ENCODE measurements around the gene KRTAP22-2.

Gene KRTAP22-2

GRCh38 chr21:30577766-30578165 is 12.4 kb downstream of the KRTAP22-2 start:
- no peak overlapping the region for H3K27ac ChIP-seq
- no peaks in the 10 kb centered on the region for H3K4me1 ChIP-seq
- H3K4me2 ChIP-seq (ENCODE audit: low read length): no peak overlapping the region
- no peak overlapping the region for H2AFZ ChIP-seq
- no peaks in the 10 kb centered on the region for H3K79me2 ChIP-seq
- no peaks in the 10 kb centered on the region for H3K36me3 ChIP-seq (ENCODE audit: control insufficient read depth, insufficient read depth, low read length)
- TF ChIP-seq CTCF (IDR thresholded peaks at IDR 0.05): no peak
- no peak overlapping the region for H3K9ac ChIP-seq
- H3K9me3 ChIP-seq (ENCODE audit: control insufficient read depth, low read length): no peaks in the 10 kb centered on the region
- H3K4me3 ChIP-seq (ENCODE audit: low read depth, low read length): no peak overlapping the region
- no peaks in the 10 kb centered on the region for H3K27me3 ChIP-seq (ENCODE audit: control insufficient read depth, insufficient read depth, low read length)

GRCh38 chr21:30567617-30568016 is 22.6 kb downstream of the KRTAP22-2 start:
- H2AFZ ChIP-seq: no peak overlapping the region
- H3K4me2 ChIP-seq (ENCODE audit: low read length): no peak overlapping the region
- no peaks in the 10 kb centered on the region for H3K9me3 ChIP-seq (ENCODE audit: control insufficient read depth, low read length)
- TF ChIP-seq CTCF (IDR thresholded peaks at IDR 0.05): no peak
- H3K4me3 ChIP-seq (ENCODE audit: low read depth, low read length): no peak overlapping the region
- H3K36me3 ChIP-seq (ENCODE audit: control insufficient read depth, insufficient read depth, low read length): no peaks in the 10 kb centered on the region
- H3K27me3 ChIP-seq (ENCODE audit: control insufficient read depth, insufficient read depth, low read length): no peaks in the 10 kb centered on the region
- no peaks in the 10 kb centered on the region for H3K4me1 ChIP-seq
- H3K9ac ChIP-seq: no peak overlapping the region
- H3K79me2 ChIP-seq: no peaks in the 10 kb centered on the region
- no peak overlapping the region for H3K27ac ChIP-seq

GRCh38 chr21:30563630-30564029 is 26.6 kb downstream of the KRTAP22-2 start:
- no peak overlapping the region for H3K27ac ChIP-seq
- H3K9ac ChIP-seq: no peak overlapping the region
- H3K9me3 ChIP-seq (ENCODE audit: control insufficient read depth, low read length): no peaks in the 10 kb centered on the region
- no peak overlapping the region for H3K4me2 ChIP-seq (ENCODE audit: low read length)
- no peak for TF ChIP-seq CTCF (IDR thresholded peaks at IDR 0.05)
- H3K79me2 ChIP-seq: no peaks in the 10 kb centered on the region
- H3K36me3 ChIP-seq (ENCODE audit: control insufficient read depth, insufficient read depth, low read length): no peaks in the 10 kb centered on the region
- no peaks in the 10 kb centered on the region for H3K27me3 ChIP-seq (ENCODE audit: control insufficient read depth, insufficient read depth, low read length)
- H3K4me1 ChIP-seq: no peaks in the 10 kb centered on the region
- H3K4me3 ChIP-seq (ENCODE audit: low read depth, low read length): no peak overlapping the region
- no peak overlapping the region for H2AFZ ChIP-seq

- H2AFZ ChIP-seq: no peak overlapping the region
- H3K9me3 ChIP-seq (ENCODE audit: control insufficient read depth, low read length): no peaks in the 10 kb centered on the region
- no peaks in the 10 kb centered on the region for H3K4me1 ChIP-seq
- H3K9ac ChIP-seq: no peak overlapping the region
- no peak overlapping the region for H3K4me3 ChIP-seq (ENCODE audit: low read depth, low read length)
- H3K27ac ChIP-seq: no peak overlapping the region
- H3K79me2 ChIP-seq: no peaks in the 10 kb centered on the region
- no peak overlapping the region for H3K4me2 ChIP-seq (ENCODE audit: low read length)
- H3K27me3 ChIP-seq (ENCODE audit: control insufficient read depth, insufficient read depth, low read length): no peaks in the 10 kb centered on the region
- no peaks in the 10 kb centered on the region for H3K36me3 ChIP-seq (ENCODE audit: control insufficient read depth, insufficient read depth, low read length)
- no peak for TF ChIP-seq CTCF (IDR thresholded peaks at IDR 0.05)
These were observed 27.1 kb downstream of the KRTAP22-2 start for GRCh38 chr21:30563072-30563471.

- no peak for TF ChIP-seq CTCF (IDR thresholded peaks at IDR 0.05)
- no peaks in the 10 kb centered on the region for H3K79me2 ChIP-seq
- H2AFZ ChIP-seq: no peak overlapping the region
- H3K4me1 ChIP-seq: no peaks in the 10 kb centered on the region
- H3K36me3 ChIP-seq (ENCODE audit: control insufficient read depth, insufficient read depth, low read length): no peaks in the 10 kb centered on the region
- no peak overlapping the region for H3K9ac ChIP-seq
- H3K9me3 ChIP-seq (ENCODE audit: control insufficient read depth, low read length): no peaks in the 10 kb centered on the region
- no peak overlapping the region for H3K4me3 ChIP-seq (ENCODE audit: low read depth, low read length)
- no peak overlapping the region for H3K4me2 ChIP-seq (ENCODE audit: low read length)
- H3K27me3 ChIP-seq (ENCODE audit: control insufficient read depth, insufficient read depth, low read length): no peaks in the 10 kb centered on the region
- no peak overlapping the region for H3K27ac ChIP-seq
These were observed 28.2 kb downstream of the KRTAP22-2 start for GRCh38 chr21:30561957-30562356.
